GM18951 (cell line): ENCODE measurements around the gene NTNG1.

Experiments
- POLR2A ChIP-seq: IDR thresholded peaks from 4 replicates; pipeline ENCODE4 v1.6.1; 2011; ENCODE audit warnings: mild to moderate bottlenecking; ENCODE audit not compliant: insufficient read length, insufficient read depth; ENCODE audit errors: extremely low read depth
- in situ Hi-C: fragments of 300-500 bp; cut with MboI; formaldehyde crosslinking; loops from one replicate; pipeline ENCODE4 v1.12.0; 2022; ENCODE audit warnings: low sequenced_read_pairs, mixed read lengths, inconsistent platforms; ENCODE audit not compliant: unreplicated experiment

The NTNG1 gene

GRCh38 chr1:107298526-107298925, 157.7 kb downstream of the NTNG1 start:
- in situ Hi-C loops = no loop called here
- no peak for TF ChIP-seq POLR2A

GRCh38 chr1:107299521-107299920, 158.7 kb downstream of the NTNG1 start:
- in situ Hi-C loops = no loop called here

GRCh38 chr1:107309962-107310361, 169.1 kb downstream of the NTNG1 start:
- in situ Hi-C loops = no loop called here
- TF ChIP-seq POLR2A = no peak

More at GRCh38 chr1:107299521-107299920, 158.7 kb downstream of the NTNG1 start:
- no peak for TF ChIP-seq POLR2A

- TF ChIP-seq POLR2A = no peak
- in situ Hi-C loops = no loop called here
Observed at GRCh38 chr1:107315652-107316051, 174.8 kb downstream of the NTNG1 start.

- in situ Hi-C loops = no loop called here
- no peak for TF ChIP-seq POLR2A
Observed at GRCh38 chr1:107318932-107319331, 178.1 kb downstream of the NTNG1 start.

GRCh38 chr1:107323784-107324183, 182.9 kb downstream of the NTNG1 start:
- no peak for TF ChIP-seq POLR2A

GRCh38 chr1:107326824-107327445, 186.1 kb downstream of the NTNG1 start:
- in situ Hi-C loops = no loop called here

More at GRCh38 chr1:107323784-107324183, 182.9 kb downstream of the NTNG1 start:
- in situ Hi-C loops = no loop called here

GRCh38 chr1:107327446-107327845, 186.6 kb downstream of the NTNG1 start:
- no peak for TF ChIP-seq POLR2A
- in situ Hi-C loops = no loop called here

More at GRCh38 chr1:107326824-107327445, 186.1 kb downstream of the NTNG1 start:
- TF ChIP-seq POLR2A = no peak

GRCh38 chr1:107328087-107328486, 187.2 kb downstream of the NTNG1 start:
- TF ChIP-seq POLR2A = no peak
- in situ Hi-C loops = no loop called here

GRCh38 chr1:107339775-107340174, 198.9 kb downstream of the NTNG1 start:
- in situ Hi-C loops = no loop called here
- TF ChIP-seq POLR2A = no peak

GRCh38 chr1:107342316-107342715, 201.5 kb downstream of the NTNG1 start:
- in situ Hi-C loops = no loop called here
- no peak for TF ChIP-seq POLR2A

- TF ChIP-seq POLR2A = no peak
- in situ Hi-C loops = no loop called here
Observed at GRCh38 chr1:107342768-107343167, 201.9 kb downstream of the NTNG1 start.

GRCh38 chr1:107343601-107344000, 202.8 kb downstream of the NTNG1 start:
- TF ChIP-seq POLR2A = no peak
- in situ Hi-C loops = no loop called here

- no peak for TF ChIP-seq POLR2A
- in situ Hi-C loops = no loop called here
Observed at GRCh38 chr1:107344268-107344760, 203.5 kb downstream of the NTNG1 start.
